ENCODE results near the gene WFDC1. TPM values are rescaled to one million over a fixed set of nuclear protein-coding genes. Genes with fewer than 3 reads are reported as not detected.

The WFDC1 gene
- polyA plus RNA-seq, 2 donors: 4.0 to 4.5 TPM

DNA sequence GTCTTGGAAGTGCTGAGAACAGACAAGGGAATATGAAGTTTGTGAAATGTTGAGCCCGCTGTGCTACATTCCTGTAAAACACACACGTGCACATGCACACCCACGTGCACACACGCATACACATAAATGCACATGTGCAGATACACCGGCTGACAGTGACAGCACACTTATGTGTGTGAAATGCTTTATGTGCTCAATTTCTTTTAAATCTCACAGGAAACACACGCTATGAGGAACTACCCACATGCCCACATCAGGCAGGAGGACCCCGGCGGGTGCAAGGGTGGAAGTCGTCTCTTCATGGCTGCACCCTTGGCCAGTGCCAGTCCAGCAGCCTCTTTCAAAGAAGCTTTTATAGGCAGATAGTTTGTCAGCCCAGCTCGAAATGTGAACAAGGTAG is 561 bp upstream of the WFDC1 start:
- no peak overlapping the region for H3K4me3 ChIP-seq (ENCODE audit: low read depth in 1 of 2, low read length in 2 of 2)
- no peaks in the 10 kb centered on the region for H3K9me3 ChIP-seq (ENCODE audit: control insufficient read depth in 2 of 2, insufficient read depth in 1 of 2, low read depth in 1 of 2, low read length in 1 of 2)
- H3K27ac ChIP-seq (ENCODE audit: low read depth in 2 of 2, low read length in 1 of 2): peak overlapping the region; percentile 61 to 71
- H3K4me1 ChIP-seq (ENCODE audit: control insufficient read depth in 2 of 2, insufficient read depth in 2 of 2, low read length in 1 of 2): peaks cover 0 to 8% of the 10 kb centered on the region in 2 donors
- no peaks in the 10 kb centered on the region for H3K36me3 ChIP-seq (ENCODE audit: control insufficient read depth in 2 of 2, insufficient read depth in 2 of 2, low read length in 1 of 2)
- H3K27me3 ChIP-seq (ENCODE audit: control insufficient read depth in 1 of 2, insufficient read depth in 2 of 2, low read length in 2 of 2): no peaks in the 10 kb centered on the region
- WGBS, 2 donors: 46 to 56% methylated on average over 10 of the region's 10 CpGs

GRCh38 chr16:84295203-84295860 is 654 bp downstream of the WFDC1 start:
- peak overlapping the region; percentile 71 to 84 for H3K27ac ChIP-seq (ENCODE audit: low read depth in 2 of 2, low read length in 1 of 2)
- no peaks in the 10 kb centered on the region for H3K27me3 ChIP-seq (ENCODE audit: control insufficient read depth in 1 of 2, insufficient read depth in 2 of 2, low read length in 2 of 2)
- H3K9me3 ChIP-seq (ENCODE audit: control insufficient read depth in 2 of 2, insufficient read depth in 1 of 2, low read depth in 1 of 2, low read length in 1 of 2): no peaks in the 10 kb centered on the region
- WGBS, 2 donors: 44 to 47% methylated on average over 14 of the region's 14 CpGs
- H3K4me3 ChIP-seq (ENCODE audit: low read depth in 1 of 2, low read length in 2 of 2): peak overlapping the region in 1 of 2 donors; percentile 4
- no peaks in the 10 kb centered on the region for H3K36me3 ChIP-seq (ENCODE audit: control insufficient read depth in 2 of 2, insufficient read depth in 2 of 2, low read length in 1 of 2)
- H3K4me1 ChIP-seq (ENCODE audit: control insufficient read depth in 2 of 2, insufficient read depth in 2 of 2, low read length in 1 of 2): peaks cover 0 to 8% of the 10 kb centered on the region in 2 donors

GRCh38 chr16:84298376-84298899 is 3.8 kb downstream of the WFDC1 start:
- Histone ChIP-seq H3K4me3 (ENCODE audit: low read depth in 1 of 2, low read length in 2 of 2) (no peak overlapping the region), H3K9me3 (ENCODE audit: control insufficient read depth in 2 of 2, insufficient read depth in 1 of 2, low read depth in 1 of 2, low read length in 1 of 2) (no peaks in the 10 kb centered on the region), H3K27me3 (ENCODE audit: control insufficient read depth in 1 of 2, insufficient read depth in 2 of 2, low read length in 2 of 2) (no peaks in the 10 kb centered on the region), H3K4me1 (ENCODE audit: control insufficient read depth in 2 of 2, insufficient read depth in 2 of 2, low read length in 1 of 2) (peaks cover 0 to 4% of the 10 kb centered on the region in 2 donors), H3K36me3 (ENCODE audit: control insufficient read depth in 2 of 2, insufficient read depth in 2 of 2, low read length in 1 of 2) (no peaks in the 10 kb centered on the region), H3K27ac (ENCODE audit: low read depth in 2 of 2, low read length in 1 of 2) (peak overlapping the region; percentile 59 to 68)
- 75 to 76% methylated on average over 13 of the region's 13 CpGs for whole genome bisulfite sequencing, 2 donors

GRCh38 chr16:84299734-84300440 is 5.2 kb downstream of the WFDC1 start:
- no peaks in the 10 kb centered on the region for H3K36me3 ChIP-seq (ENCODE audit: control insufficient read depth in 2 of 2, insufficient read depth in 2 of 2, low read length in 1 of 2)
- 60 to 69% methylated on average over 7 of the region's 7 CpGs for WGBS, 2 donors
- H3K27me3 ChIP-seq (ENCODE audit: control insufficient read depth in 1 of 2, insufficient read depth in 2 of 2, low read length in 2 of 2): no peaks in the 10 kb centered on the region
- no peaks in the 10 kb centered on the region for H3K9me3 ChIP-seq (ENCODE audit: control insufficient read depth in 2 of 2, insufficient read depth in 1 of 2, low read depth in 1 of 2, low read length in 1 of 2)
- no peak overlapping the region for H3K4me3 ChIP-seq (ENCODE audit: low read depth in 1 of 2, low read length in 2 of 2)
- peak overlapping the region; percentile 45 to 67 for H3K27ac ChIP-seq (ENCODE audit: low read depth in 2 of 2, low read length in 1 of 2)
- H3K4me1 ChIP-seq (ENCODE audit: control insufficient read depth in 2 of 2, insufficient read depth in 2 of 2, low read length in 1 of 2): peaks cover 0 to under 1% of the 10 kb centered on the region in 2 donors

GRCh38 chr16:84302111-84302954 is 7.7 kb downstream of the WFDC1 start:
- H3K4me1 ChIP-seq (ENCODE audit: control insufficient read depth in 2 of 2, insufficient read depth in 2 of 2, low read length in 1 of 2): no peaks in the 10 kb centered on the region
- H3K27me3 ChIP-seq (ENCODE audit: control insufficient read depth in 1 of 2, insufficient read depth in 2 of 2, low read length in 2 of 2): no peaks in the 10 kb centered on the region
- no peaks in the 10 kb centered on the region for H3K36me3 ChIP-seq (ENCODE audit: control insufficient read depth in 2 of 2, insufficient read depth in 2 of 2, low read length in 1 of 2)
- H3K9me3 ChIP-seq (ENCODE audit: control insufficient read depth in 2 of 2, insufficient read depth in 1 of 2, low read depth in 1 of 2, low read length in 1 of 2): no peaks in the 10 kb centered on the region
- H3K4me3 ChIP-seq (ENCODE audit: low read depth in 1 of 2, low read length in 2 of 2): no peak overlapping the region
- WGBS, 2 donors: 67 to 69% methylated on average over 28 of the region's 28 CpGs
- H3K27ac ChIP-seq (ENCODE audit: low read depth in 2 of 2, low read length in 1 of 2): peak overlapping the region; percentile 73 to 86

- Histone ChIP-seq H3K4me3 (ENCODE audit: low read depth in 1 of 2, low read length in 2 of 2) (no peak overlapping the region), H3K9me3 (ENCODE audit: control insufficient read depth in 2 of 2, insufficient read depth in 1 of 2, low read depth in 1 of 2, low read length in 1 of 2) (no peaks in the 10 kb centered on the region), H3K27ac (ENCODE audit: low read depth in 2 of 2, low read length in 1 of 2) (peak overlapping the region in 1 of 2 donors; percentile 73), H3K4me1 (ENCODE audit: control insufficient read depth in 2 of 2, insufficient read depth in 2 of 2, low read length in 1 of 2) (no peaks in the 10 kb centered on the region), H3K27me3 (ENCODE audit: control insufficient read depth in 1 of 2, insufficient read depth in 2 of 2, low read length in 2 of 2) (no peaks in the 10 kb centered on the region), H3K36me3 (ENCODE audit: control insufficient read depth in 2 of 2, insufficient read depth in 2 of 2, low read length in 1 of 2) (no peaks in the 10 kb centered on the region)
- WGBS, 2 donors: 58 to 59% methylated on average over 8 of the region's 8 CpGs
Observed at GRCh38 chr16:84303023-84303422, 8.3 kb downstream of the WFDC1 start.

GRCh38 chr16:84303516-84303915 is 8.8 kb downstream of the WFDC1 start:
- no peak overlapping the region for H3K4me3 ChIP-seq (ENCODE audit: low read depth in 1 of 2, low read length in 2 of 2)
- peak overlapping the region; percentile 53 to 75 for H3K27ac ChIP-seq (ENCODE audit: low read depth in 2 of 2, low read length in 1 of 2)
- no peaks in the 10 kb centered on the region for H3K4me1 ChIP-seq (ENCODE audit: control insufficient read depth in 2 of 2, insufficient read depth in 2 of 2, low read length in 1 of 2)
- 49 to 55% methylated on average over 7 of the region's 7 CpGs for WGBS, 2 donors
- H3K36me3 ChIP-seq (ENCODE audit: control insufficient read depth in 2 of 2, insufficient read depth in 2 of 2, low read length in 1 of 2): no peaks in the 10 kb centered on the region
- H3K9me3 ChIP-seq (ENCODE audit: control insufficient read depth in 2 of 2, insufficient read depth in 1 of 2, low read depth in 1 of 2, low read length in 1 of 2): no peaks in the 10 kb centered on the region
- no peaks in the 10 kb centered on the region for H3K27me3 ChIP-seq (ENCODE audit: control insufficient read depth in 1 of 2, insufficient read depth in 2 of 2, low read length in 2 of 2)

DNA sequence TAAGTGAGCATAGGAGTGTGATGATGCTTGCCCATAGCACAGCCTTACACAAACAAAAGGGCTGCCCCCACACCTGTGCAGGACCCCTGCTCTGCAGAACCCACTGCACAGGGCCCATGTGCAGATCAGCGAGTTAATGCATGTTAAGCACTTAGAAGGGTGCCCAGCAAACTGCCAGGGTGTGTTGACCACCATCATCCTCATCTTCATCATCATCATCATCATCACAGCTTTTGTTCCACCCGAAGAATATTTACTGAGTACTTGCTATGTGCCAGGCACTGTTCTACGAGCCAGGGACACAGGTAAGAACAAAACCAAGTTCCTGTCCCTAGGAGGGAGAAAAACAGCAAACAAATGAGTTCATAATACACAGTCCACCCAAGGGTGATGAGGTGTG is 11.9 kb downstream of the WFDC1 start:
- 66 to 78% methylated on average over 3 of the region's 3 CpGs for WGBS, 2 donors
- Histone ChIP-seq H3K36me3 (ENCODE audit: control insufficient read depth in 2 of 2, insufficient read depth in 2 of 2, low read length in 1 of 2) (no peaks in the 10 kb centered on the region), H3K4me3 (ENCODE audit: low read depth in 1 of 2, low read length in 2 of 2) (no peak overlapping the region), H3K27me3 (ENCODE audit: control insufficient read depth in 1 of 2, insufficient read depth in 2 of 2, low read length in 2 of 2) (no peaks in the 10 kb centered on the region), H3K4me1 (ENCODE audit: control insufficient read depth in 2 of 2, insufficient read depth in 2 of 2, low read length in 1 of 2) (no peaks in the 10 kb centered on the region), H3K27ac (ENCODE audit: low read depth in 2 of 2, low read length in 1 of 2) (no peak overlapping the region), H3K9me3 (ENCODE audit: control insufficient read depth in 2 of 2, insufficient read depth in 1 of 2, low read depth in 1 of 2, low read length in 1 of 2) (no peaks in the 10 kb centered on the region)

DNA sequence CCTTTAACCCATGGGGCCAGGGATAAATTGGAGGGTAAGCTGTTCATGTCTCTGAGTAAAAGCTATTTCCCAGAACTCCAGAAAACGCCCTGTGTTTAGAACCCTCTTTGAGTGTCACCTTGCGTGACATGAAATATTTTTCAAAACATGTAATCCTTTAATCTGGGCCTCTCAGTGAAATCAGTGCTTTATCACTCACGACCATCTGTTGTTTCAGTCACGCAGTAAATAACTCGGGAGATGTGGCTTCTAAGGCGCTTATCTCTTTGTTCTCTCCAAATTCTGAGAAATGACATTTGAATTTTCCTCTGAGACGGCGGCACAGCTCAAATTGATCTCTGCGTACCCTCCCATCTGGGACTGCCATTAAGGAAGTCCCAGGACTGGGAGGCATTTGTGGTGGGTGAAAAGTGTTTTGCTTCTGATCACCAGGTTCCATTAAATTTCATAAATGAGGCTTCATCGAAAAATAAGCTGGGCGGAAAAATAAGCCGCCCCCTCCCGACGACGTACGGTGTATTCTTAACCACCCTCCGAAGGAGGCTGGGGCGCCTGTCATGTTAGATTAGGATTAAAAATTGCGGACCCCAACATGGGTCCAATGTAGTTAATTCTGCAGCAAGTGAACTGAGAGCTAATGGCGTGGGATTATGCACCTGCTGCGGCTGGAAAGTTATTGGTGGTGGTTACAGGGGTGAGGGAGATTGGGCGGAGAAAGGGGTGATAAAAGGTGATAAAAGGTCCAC is 12.7 kb downstream of the WFDC1 start:
- H3K27ac ChIP-seq (ENCODE audit: low read depth in 2 of 2, low read length in 1 of 2): no peak overlapping the region
- H3K9me3 ChIP-seq (ENCODE audit: control insufficient read depth in 2 of 2, insufficient read depth in 1 of 2, low read depth in 1 of 2, low read length in 1 of 2): no peaks in the 10 kb centered on the region
- no peaks in the 10 kb centered on the region for H3K27me3 ChIP-seq (ENCODE audit: control insufficient read depth in 1 of 2, insufficient read depth in 2 of 2, low read length in 2 of 2)
- H3K36me3 ChIP-seq (ENCODE audit: control insufficient read depth in 2 of 2, insufficient read depth in 2 of 2, low read length in 1 of 2): no peaks in the 10 kb centered on the region
- H3K4me3 ChIP-seq (ENCODE audit: low read depth in 1 of 2, low read length in 2 of 2): no peak overlapping the region
- WGBS, 2 donors: 75 to 84% methylated on average over 22 of the region's 22 CpGs
- no peaks in the 10 kb centered on the region for H3K4me1 ChIP-seq (ENCODE audit: control insufficient read depth in 2 of 2, insufficient read depth in 2 of 2, low read length in 1 of 2)
